Retinal pigment epithelial cell (primary cell): ENCODE measurements around the gene SEZ6L.
"Not testable (repeated sequence)": the region's sequence is repeated elsewhere in the genome, so short reads cannot be mapped to it uniquely, and the experiment has no call there.

Experiments
- DNase-seq: peaks from one replicate; pipeline ENCODE4 v3.0.0-alpha.2; 2010; ENCODE audit warnings: low read depth
- H3K4me3 ChIP-seq: 2 replicates; pipeline ENCODE4 v1.5.1; 2011; ENCODE audit warnings: mild to moderate bottlenecking, low read length, control low read depth, moderate library complexity
- CTCF ChIP-seq: conservative IDR thresholded peaks from 2 replicates; pipeline ENCODE4 v1.5.1; 2011; ENCODE audit warnings: low read depth, low read length, control low read depth, inconsistent platforms

Gene SEZ6L

GRCh38 chr22:26398741-26399153, 229.5 kb downstream of the SEZ6L start:
- peak; percentile 70 for TF ChIP-seq CTCF
- H3K4me3 ChIP-seq, result no peak overlapping the region
- DNase-seq, result no peak

GRCh38 chr22:26399289-26399688, 230.0 kb downstream of the SEZ6L start:
- no peak for DNase-seq
- no peak for TF ChIP-seq CTCF
- H3K4me3 ChIP-seq, result no peak overlapping the region

GRCh38 chr22:26401726-26402125, 232.5 kb downstream of the SEZ6L start:
- DNase-seq, result no peak
- H3K4me3 ChIP-seq, result no peak overlapping the region
- no peak for TF ChIP-seq CTCF

GRCh38 chr22:26404851-26405421, 235.7 kb downstream of the SEZ6L start:
- no peak for TF ChIP-seq CTCF
- DNase-seq, result no peak
- no peak overlapping the region for H3K4me3 ChIP-seq

GRCh38 chr22:26406118-26406517, 236.9 kb downstream of the SEZ6L start:
- TF ChIP-seq CTCF, result no peak
- H3K4me3 ChIP-seq, result no peak overlapping the region
- no peak for DNase-seq

GRCh38 chr22:26408562-26409220, 239.4 kb downstream of the SEZ6L start:
- DNase-seq, H3K4me3 ChIP-seq: not testable (repeated sequence)

GRCh38 chr22:26409719-26410335, 240.6 kb downstream of the SEZ6L start:
- no peak overlapping the region for H3K4me3 ChIP-seq
- no peak for DNase-seq
- TF ChIP-seq CTCF, result no peak
